ENCODE data around the gene RTF1. TPM values are rescaled to one million over a fixed set of nuclear protein-coding genes. Genes with fewer than 3 reads are reported as not detected.

The RTF1 gene
- total RNA-seq, 1 experiment from 2014 or later: 17.6 TPM

DNA sequence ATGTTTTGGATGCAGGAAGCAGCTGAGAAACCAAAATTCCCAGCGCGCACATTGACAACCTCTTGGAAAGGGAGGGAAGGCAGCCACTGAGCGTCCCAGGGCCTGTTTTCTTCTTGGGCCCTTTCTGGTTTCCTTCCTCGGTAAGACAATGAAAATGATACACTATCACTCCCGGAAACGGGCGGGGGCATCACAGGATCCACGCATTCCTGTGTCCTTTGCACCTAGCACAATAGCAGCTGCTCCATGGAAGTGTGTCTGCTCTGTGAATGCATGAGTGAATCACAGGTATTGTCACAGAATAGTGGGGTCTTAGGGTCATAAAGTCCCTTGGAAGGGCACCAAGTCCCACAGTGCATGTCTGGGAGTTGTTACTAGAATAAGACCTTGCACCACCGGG, 70.5 kb downstream of the RTF1 start:
- no peak for DNase-seq (ENCODE audit: low read depth)

GRCh38 chr15:41487802-41488201, 70.9 kb downstream of the RTF1 start:
- DNase-seq (ENCODE audit: low read depth): no peak

DNA sequence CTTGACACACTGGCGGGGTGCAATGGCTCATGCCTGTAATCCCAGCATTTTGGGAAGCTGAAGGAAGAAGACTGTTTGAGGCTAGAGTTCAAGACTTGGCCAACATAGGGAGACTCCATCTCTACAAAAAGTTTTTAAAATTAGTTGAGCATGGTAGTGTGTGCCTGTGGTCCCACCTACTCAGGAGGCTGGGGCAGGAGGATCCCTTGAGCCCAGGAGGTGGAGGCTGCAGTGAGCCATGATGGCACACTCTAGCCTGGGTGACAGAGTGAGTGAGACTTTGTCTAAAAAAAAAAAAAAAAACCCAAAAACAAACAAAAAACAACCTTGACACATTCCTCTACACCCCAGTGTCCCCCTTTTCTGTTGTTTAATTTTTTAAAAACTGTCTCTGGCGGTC, 72.7 kb downstream of the RTF1 start:
- DNase-seq (ENCODE audit: low read depth): no peak

DNA sequence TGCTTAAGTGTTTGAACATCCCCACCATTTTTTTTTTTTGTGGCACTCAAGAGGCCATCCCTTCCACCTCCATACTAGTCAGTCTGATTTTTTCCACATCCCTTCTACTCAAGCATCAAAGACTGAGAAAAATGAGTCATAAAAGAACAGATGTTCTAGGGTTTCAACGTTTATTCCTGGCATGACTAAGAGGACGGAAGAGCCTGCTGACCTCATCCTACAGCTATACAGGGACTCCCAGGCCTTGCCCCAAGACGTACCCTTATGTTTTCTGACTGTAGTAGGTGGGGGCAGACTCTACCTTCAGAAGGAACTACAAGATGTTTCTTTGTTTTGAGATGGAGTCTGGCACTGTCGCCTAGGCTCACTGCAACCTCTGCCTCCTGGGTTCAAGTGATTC, 73.5 kb downstream of the RTF1 start:
- peak; percentile 93 for DNase-seq (ENCODE audit: low read depth)

GRCh38 chr15:41491889-41492288, 75.0 kb downstream of the RTF1 start:
- DNase-seq (ENCODE audit: low read depth): no peak

DNA sequence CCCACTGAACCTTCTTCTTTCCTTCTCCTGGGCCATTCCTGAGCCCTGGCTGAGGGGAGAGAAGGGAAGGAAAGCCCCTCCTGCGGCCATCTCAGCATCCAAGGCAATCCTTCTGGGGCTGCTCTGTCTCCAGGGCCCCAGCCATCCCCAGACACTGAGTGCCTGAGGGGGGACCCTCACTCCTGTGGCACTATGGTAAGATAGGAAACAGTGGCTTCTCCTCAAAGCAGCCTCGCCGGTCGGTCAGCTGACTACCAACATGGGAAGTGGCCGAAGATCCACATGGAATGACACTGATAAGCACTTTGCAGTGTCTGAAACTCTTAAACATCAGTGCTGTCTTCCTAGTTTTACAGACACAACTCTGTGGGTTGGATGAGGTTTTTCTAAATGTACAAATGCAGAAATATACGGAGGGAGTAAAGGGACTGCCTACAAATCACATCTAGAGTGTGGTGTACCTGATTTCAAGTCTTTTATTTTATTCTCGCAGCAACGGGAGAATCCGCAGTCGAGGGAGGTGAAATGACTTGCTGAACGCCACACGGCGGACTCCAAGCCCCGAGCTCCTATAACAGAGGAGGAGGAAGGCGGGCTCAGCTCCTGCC, 75.8 kb downstream of the RTF1 start:
- DNase-seq (ENCODE audit: low read depth): no peak

GRCh38 chr15:41493205-41493901, 76.5 kb downstream of the RTF1 start, which contains the start of gene ITPKA:
Gene ITPKA (plus strand): TSS chr15:41493874. CDS start chr15:41493928, 54 bp downstream.
- DNase-seq (ENCODE audit: low read depth): peak; percentile 86

GRCh38 chr15:41493902-41494189, 77.0 kb downstream of the RTF1 start:
- no peak for DNase-seq (ENCODE audit: low read depth)

DNA sequence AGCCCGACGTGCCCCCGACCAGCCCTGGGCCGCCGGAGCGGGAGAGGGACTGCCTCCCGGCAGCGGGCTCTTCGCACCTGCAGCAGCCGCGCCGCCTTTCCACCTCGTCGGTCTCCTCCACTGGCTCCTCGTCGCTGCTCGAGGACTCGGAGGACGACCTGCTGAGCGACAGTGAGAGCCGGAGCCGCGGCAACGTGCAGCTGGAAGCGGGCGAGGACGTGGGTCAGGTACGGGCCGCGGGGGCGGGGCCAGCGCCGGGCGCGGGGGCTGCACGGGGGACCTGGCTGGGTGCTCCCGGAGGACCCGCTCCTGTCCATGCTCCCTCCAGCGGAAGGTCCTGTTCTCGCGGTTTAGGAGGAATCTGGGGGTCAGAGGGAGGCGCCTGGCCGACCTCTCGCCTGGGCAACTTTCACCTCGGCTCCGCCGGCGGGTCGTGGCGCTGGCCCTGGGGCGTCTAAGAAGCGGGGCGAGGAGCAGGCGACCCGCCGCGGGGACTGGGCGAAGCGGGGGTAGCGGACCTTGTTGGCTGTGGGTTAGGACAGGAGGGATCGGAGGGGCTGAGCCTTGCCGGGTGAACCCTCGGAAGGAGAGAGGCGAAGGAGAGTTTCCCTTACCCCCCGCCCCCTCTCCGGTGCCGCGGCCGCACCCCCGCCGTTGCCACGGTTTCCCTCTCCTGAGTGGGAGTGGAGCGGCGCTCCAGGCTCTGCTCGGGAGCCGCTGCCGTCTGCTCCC, 77.5 kb downstream of the RTF1 start:
- DNase-seq (ENCODE audit: low read depth): peak; percentile 51

DNA sequence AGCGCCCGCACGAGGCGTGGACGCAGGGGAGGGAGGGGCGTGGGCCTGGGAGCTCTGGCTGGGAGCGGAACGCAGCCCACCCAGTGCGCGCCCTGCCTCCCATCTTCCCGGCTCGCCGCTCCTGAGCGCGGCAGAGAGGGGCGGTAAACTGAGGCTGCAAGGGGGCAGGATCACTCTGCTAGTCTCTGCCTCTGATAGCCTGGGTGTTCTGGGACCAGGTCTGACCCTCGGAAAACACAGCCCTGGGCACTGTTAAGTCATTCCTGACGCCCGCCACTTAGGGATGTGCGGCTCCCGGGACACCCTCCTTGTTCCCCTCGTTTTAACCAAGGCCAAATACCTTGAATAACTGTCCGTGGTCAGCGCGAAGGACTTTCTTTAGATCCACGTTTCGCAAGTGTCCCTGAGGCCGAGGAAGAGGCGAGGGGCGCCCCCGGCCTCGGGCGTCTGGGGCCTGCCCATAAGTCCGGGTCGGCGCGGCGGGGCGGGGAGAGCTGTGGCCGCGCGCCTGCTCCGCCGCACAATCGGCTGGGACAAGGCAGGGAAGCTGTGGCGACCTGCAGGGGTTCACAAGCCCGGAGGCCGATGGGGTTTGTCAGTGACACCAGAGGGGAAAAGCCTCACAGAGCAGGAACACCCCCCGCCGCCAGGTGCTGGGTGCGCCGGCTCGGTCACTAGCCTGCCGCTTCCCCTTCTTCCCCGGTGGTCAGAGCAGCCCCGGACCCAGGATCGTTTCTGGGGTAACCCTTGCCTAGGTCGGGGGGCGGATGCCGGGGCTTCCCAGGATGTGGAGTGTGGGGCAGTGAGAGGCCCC, 78.2 kb downstream of the RTF1 start:
- no peak for DNase-seq (ENCODE audit: low read depth)

DNA sequence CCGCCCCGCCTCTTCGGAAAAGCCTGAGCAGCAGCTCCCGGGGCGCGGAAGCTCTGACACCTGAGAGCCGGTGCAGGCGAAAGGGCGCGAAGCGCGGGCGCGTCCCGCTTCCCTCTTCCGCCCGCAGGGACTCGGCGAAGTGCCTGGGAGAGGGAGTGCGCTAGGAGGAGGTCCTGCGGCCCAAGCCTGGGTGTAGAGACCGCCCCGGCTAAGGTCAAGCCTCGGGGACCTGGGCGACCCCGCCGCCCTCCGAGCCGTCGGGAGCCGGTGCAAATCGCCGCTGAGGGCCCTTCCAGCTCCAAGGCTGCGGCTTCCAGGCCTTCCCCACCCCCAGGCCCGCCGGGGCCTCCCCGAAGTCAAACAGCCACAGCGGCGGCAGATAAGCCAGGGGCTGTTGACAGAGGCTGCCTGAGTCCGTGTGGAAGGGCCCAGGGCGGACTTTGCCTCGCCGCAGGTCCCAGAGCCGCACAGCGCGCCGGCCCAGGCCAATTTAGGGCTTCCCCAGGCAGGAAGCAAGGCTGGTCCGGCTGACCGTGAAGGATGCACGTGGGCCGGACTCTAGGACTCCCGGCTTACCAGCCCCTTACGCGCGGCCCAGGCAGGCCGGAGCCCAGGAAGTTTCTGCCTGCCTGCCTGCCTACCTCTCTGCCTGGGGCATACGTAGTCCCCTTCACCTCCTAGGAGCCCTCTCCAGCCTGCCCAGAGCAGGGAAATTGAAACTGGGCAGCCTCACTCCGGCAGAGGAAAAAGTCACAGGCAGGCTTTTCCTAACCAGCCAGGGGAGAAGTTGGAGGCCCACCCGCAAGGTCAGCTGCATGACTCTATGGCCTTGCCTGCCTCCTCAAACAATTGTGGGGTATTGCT, 79.1 kb downstream of the RTF1 start:
- no peak for DNase-seq (ENCODE audit: low read depth)

GRCh38 chr15:41498657-41499056, 81.8 kb downstream of the RTF1 start:
- no peak for DNase-seq (ENCODE audit: low read depth)

DNA sequence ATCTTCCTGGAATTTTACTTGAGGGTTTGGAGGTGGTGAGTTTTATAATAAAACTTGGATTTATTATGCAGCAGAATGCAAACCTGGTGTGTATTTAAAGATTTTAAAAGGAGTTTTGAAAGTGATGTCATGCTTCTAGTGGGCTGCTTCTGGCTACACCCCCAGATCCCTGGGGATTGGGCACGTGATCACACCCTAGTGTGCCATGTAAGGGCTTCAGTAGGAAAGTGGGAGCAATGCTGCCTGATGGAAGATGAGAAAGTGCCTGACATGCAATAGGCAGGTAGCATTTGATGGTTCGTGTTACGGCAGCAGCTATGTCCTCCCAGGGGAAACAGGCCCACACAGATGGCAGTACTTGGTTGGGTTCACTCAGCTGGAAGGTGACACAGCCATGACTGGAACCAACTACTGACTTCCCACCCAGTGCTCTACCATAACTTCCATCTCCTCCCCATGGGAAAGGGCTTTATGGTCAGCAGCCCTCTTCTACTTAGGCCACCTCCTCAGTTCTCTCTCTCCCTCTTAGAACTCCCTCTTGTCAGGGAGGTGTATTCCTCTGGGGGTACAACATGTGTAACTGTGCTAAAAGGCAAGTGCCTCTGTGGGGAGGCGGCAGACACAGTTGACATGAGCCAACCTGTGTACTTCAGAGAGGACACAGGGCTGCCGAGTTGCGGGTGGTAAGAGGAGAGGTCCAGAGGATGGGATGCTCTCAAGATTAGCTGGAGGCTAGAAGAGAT, 82.4 kb downstream of the RTF1 start:
- peak; percentile 24 for DNase-seq (ENCODE audit: low read depth)

DNA sequence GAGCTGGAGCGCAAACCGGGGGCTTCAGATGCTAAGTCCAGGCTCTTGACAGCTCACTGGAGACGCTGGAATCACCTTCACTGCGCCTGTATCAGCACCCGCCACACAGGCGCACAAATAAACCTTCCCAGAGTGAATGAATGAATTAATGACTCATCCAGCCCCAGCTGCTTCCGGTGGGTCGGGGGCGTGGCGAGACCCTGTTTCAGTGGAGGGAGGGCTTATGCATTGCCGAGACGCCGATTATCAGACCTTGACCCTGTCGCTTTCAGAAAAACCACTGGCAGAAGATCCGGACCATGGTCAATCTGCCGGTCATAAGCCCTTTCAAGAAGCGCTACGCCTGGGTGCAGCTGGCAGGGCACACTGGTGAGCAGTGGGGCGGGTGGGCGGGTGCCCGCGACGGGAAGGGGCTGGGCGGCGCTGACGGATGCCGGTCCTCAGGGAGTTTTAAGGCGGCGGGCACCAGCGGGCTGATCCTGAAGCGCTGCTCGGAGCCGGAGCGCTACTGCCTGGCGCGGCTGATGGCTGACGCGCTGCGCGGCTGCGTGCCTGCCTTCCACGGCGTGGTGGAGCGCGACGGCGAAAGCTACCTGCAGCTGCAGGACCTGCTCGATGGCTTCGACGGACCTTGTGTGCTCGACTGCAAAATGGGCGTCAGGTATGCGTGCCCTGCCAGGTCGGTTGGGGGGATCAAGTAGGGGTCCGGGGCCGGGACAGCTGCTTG, 84.5 kb downstream of the RTF1 start:
- peak; percentile 23 for DNase-seq (ENCODE audit: low read depth)

GRCh38 chr15:41501931-41502794, 85.3 kb downstream of the RTF1 start:
- DNase-seq (ENCODE audit: low read depth): no peak

GRCh38 chr15:41502795-41503668, 86.1 kb downstream of the RTF1 start:
- DNase-seq (ENCODE audit: low read depth): no peak

DNA sequence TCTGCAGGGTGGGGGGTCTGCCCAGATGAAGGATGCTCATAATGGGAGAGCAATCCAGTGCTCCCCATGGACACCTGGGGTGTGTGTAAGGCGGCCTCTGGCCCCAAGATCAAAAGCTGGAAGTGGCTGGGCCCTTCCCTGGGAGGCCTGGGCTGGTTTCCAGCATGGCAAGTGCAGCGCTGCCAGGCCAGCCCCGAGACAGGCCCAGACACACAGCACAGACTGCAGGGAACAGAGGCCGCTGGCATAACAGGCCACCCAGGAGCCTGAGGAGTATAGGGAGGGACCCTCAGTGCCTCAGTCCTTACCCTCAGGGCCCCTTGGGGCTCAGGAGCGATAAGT, 86.7 kb downstream of the RTF1 start:
- DNase-seq (ENCODE audit: low read depth): no peak

Data from Daoy (cell line).